Prostate gland (tissue), 2 donors: Measurements from ENCODE around the gene SLCO4A1.

Experiments
- POLR2A ChIP-seq: fragments of 450-650 bp; IDR thresholded peaks from one replicate; pipeline ENCODE4 v1.6.1; 2016; ENCODE audit warnings: antibody characterized with exemption, mild to moderate bottlenecking
- TF ChIP-seq, protein P1 (sequence below), 4 experiments: fragments of 200-600 bp in 2 of 4; fragments of 450-650 bp in 2 of 4; sonication (generic) in 2 of 4; IDR thresholded peaks; 1 replicate in 3 of 4; 2 replicates in 1 of 4; pipeline ENCODE4 v1.5.1; 2016 to 2019; ENCODE audit warnings: antibody characterized with exemption in 4 of 4, mild to moderate bottlenecking in 2 of 4, moderate library complexity in 2 of 4

DNA sequence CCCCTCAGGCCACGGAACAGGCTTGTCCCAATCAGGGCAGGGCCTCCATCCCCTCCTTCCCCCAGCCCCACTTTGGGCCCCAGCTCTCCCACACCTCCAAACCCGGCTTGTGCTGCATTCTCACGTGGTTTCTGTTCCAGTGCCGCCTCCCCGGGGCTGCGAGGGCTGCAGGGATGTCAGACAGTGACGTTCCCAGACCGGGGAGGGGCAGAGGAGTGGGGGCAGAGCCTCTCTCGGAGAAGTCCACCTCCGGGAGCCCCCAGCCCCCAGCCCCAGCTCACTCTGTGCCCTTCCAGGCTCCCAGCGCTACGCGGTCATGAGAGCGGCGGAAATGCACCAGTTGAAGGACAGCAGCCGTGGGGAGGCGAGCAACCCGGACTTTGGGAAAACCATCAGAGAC lies 18.5 kb downstream of the SLCO4A1 start:
- TF ChIP-seq, protein P1, sequence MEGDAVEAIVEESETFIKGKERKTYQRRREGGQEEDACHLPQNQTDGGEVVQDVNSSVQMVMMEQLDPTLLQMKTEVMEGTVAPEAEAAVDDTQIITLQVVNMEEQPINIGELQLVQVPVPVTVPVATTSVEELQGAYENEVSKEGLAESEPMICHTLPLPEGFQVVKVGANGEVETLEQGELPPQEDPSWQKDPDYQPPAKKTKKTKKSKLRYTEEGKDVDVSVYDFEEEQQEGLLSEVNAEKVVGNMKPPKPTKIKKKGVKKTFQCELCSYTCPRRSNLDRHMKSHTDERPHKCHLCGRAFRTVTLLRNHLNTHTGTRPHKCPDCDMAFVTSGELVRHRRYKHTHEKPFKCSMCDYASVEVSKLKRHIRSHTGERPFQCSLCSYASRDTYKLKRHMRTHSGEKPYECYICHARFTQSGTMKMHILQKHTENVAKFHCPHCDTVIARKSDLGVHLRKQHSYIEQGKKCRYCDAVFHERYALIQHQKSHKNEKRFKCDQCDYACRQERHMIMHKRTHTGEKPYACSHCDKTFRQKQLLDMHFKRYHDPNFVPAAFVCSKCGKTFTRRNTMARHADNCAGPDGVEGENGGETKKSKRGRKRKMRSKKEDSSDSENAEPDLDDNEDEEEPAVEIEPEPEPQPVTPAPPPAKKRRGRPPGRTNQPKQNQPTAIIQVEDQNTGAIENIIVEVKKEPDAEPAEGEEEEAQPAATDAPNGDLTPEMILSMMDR (IDR thresholded peaks at IDR 0.05), result no peak
- no peak for TF ChIP-seq POLR2A
